Adrenal gland (tissue), 19 donors: ENCODE measurements around the gene HK2. TPM values are rescaled to one million over a fixed set of nuclear protein-coding genes. Genes with fewer than 3 reads are reported as not detected.
"Not testable (repeated sequence)": the region's sequence is repeated elsewhere in the genome, so short reads cannot be mapped to it uniquely, and the experiment has no call there.

Experiments used
- DNase-seq, 7 donors: peaks; one replicate each; pipeline ENCODE4 v3.0.0-alpha.2; 2019 to 2020
- H3K27ac ChIP-seq, 5 donors: fragments of 200-600 bp; sonication (generic) in 4 of 5; 1 replicate in 3 of 5; 2 replicates in 2 of 5; pipeline versions ENCODE4 v1.5.1 to v1.8.0; 2016 to 2020; ENCODE audit warnings: mild to moderate bottlenecking in 1 of 5
- H3K27me3 ChIP-seq: fragments of 200-600 bp; 2 replicates; pipeline ENCODE4 v1.8.0; 2021
- H3K36me3 ChIP-seq, 2 donors: fragments of 200-600 bp; replicated peaks in 1 of 2; 1 replicate in 1 of 2; 2 replicates in 1 of 2; pipeline versions ENCODE4 v1.5.1 to v1.8.0; 2018 to 2022
- H3K4me1 ChIP-seq, 2 donors: fragments of 200-600 bp; replicated peaks in 1 of 2; 1 replicate in 1 of 2; 2 replicates in 1 of 2; pipeline versions ENCODE4 v1.5.1 to v1.8.0; 2018 to 2021
- H3K4me3 ChIP-seq, 4 donors: fragments of 200-600 bp; sonication (generic) in 3 of 4; one replicate each; pipeline ENCODE4 v1.5.1; 2016 to 2018
- H3K9me3 ChIP-seq, 3 donors: fragments of 200-600 bp; sonication (generic) in 1 of 3; replicated peaks in 1 of 3; 1 replicate in 2 of 3; 2 replicates in 1 of 3; pipeline versions ENCODE4 v1.5.1 to v1.8.0; 2016 to 2021
- CTCF ChIP-seq, 6 experiments: fragments of 450-650 bp in 4 of 6; fragments of 200-600 bp in 2 of 6; sonication (generic) in 1 of 6; IDR thresholded peaks; 1 replicate in 5 of 6; 2 replicates in 1 of 6; pipeline versions ENCODE4 v1.5.1 to v1.8.0; 2016 to 2021; ENCODE audit warnings: antibody characterized with exemption in 6 of 6, mild to moderate bottlenecking in 2 of 6, moderate library complexity in 1 of 6
- POLR2A ChIP-seq, 2 donors: fragments of 450-650 bp; IDR thresholded peaks; one replicate each; pipeline ENCODE4 v1.6.1; 2017; ENCODE audit warnings: antibody characterized with exemption in 2 of 2, mild to moderate bottlenecking in 2 of 2, moderate library complexity in 1 of 2
- WGBS, 4 donors: extraction: QIAGEN DNeasy Blood & Tissue Kit in 2 of 4; methylation state at CpG; one replicate each; pipeline versions ENCODE4 v1.1.5 to v1.1.7; 2013 to 2017; 5-methylcytosine and 5-hydroxymethylcytosine counted together
- intact Hi-C, 2 donors: fragments of 100-400 bp; cut with DNase I; formaldehyde crosslinking; loops; one replicate each; pipeline versions ENCODE4 v1.14.1 to v1.15.0; 2022 to 2023
- long read RNA-seq, 10 donors: library from polyadenylated mRNA in 3 of 10; unstranded in 2 of 10; stranded (forward) in 1 of 10; transcript quantifications; one replicate each; pipeline ENCODE4 v2.0.0 and lab custom pipeline, GENCODE V29; 2021 to 2026
- polyA plus RNA-seq, 3 donors: library from polyadenylated mRNA; stranded (reverse); fragments of 200-250 nt in 2 of 3; fragments of 350-450 nt in 1 of 3; fragmentation: Illumina TruSeq in 1 of 3; extraction: RNeasy Lipid Tissue Mini Kit (QIAGEN cat#74804) in 1 of 3; gene quantifications; one replicate each; pipeline ENCODE4 v1.2.3, GENCODE V29; 2013 to 2014
- total RNA-seq, 9 donors: library from RNA; depleted of rRNA in 4 of 9; stranded (reverse); fragments of >200 nt in 4 of 9; fragments of 120-200 nt in 1 of 9; fragmentation: NEBNext Ultra II Directional in 1 of 9; extraction: Animal tissue kit (Norgen Biotek cat#: 25700) in 1 of 9; gene quantifications; one replicate each; pipeline versions ENCODE4 v1.1.0 to v1.2.4, GENCODE V29; 2013 to 2023
- donor health status: healthy with polysubstance abuse.
- donor health status: Bipolar disorder and iron deficiency.
- donor health status: DM: yes; HTN: yes; CAD: no.
- donor health status: DM: no; HTN: no; CAD: no.
- donor health status: DM: no; HTN: no; CAD: no.
- donor health status: DM: yes; HTN: yes; CAD: no.

HK2 gene
- 10 to 100 TPM in 3 of 9 donors, 1 to 10 TPM in 6; 1.2 to 11.7 (median 5.2) TPM for total RNA-seq
- polyA plus RNA-seq = 1 to 10 TPM; 1.5 to 5.9 (median 2.2) TPM
- long read RNA-seq, donor 1 = 0 reads
- long read RNA-seq, donor 2, partial matches to known transcripts = 19 of 19 reads
- long read RNA-seq, donor 2, other reads (novel, unspliced or antisense) = 0 of 19 reads
- long read RNA-seq, donor 3, full-length matches to known transcripts = 2 of 2 reads
- long read RNA-seq, donor 3, partial matches to known transcripts = 0 of 2 reads
- long read RNA-seq, donor 3, other reads (novel, unspliced or antisense) = 0 of 2 reads
- long read RNA-seq, donor 4, partial matches to known transcripts = 1 of 4 reads
- long read RNA-seq, donor 4, other reads (novel, unspliced or antisense) = 3 of 4 reads
- long read RNA-seq, donor 5, full-length matches to known transcripts = 5 of 9 reads
- long read RNA-seq, donor 5, partial matches to known transcripts = 2 of 9 reads
- long read RNA-seq, donor 5, other reads (novel, unspliced or antisense) = 2 of 9 reads
- long read RNA-seq, donor 6 = 0 reads
- long read RNA-seq, donor 7 = 0 reads
- long read RNA-seq, donor 8, full-length matches to known transcripts = 2 of 2 reads
- long read RNA-seq, donor 8, partial matches to known transcripts = 0 of 2 reads
- long read RNA-seq, donor 8, other reads (novel, unspliced or antisense) = 0 of 2 reads
- long read RNA-seq, donor 9 = 0 reads
- long read RNA-seq, donor 10 = 0 reads

GRCh38 chr2:74833418-74834233, at the start of gene HK2:
HK2 (plus strand) TSS chr2:74834127; CDS start chr2:74834581, 454 bp downstream.
- no peaks in the 10 kb centered on the region for H3K36me3 ChIP-seq
- DNase-seq = peak; percentile 55 to 81 (median 69)
- no peaks in the 10 kb centered on the region for H3K9me3 ChIP-seq
- intact Hi-C loops = no loop called here
- peaks cover 6 to 10% of the 10 kb centered on the region in 2 donors for H3K4me1 ChIP-seq
- H3K4me3 ChIP-seq = peak within 1 kb of the TSS in 3 of 4 donors; percentile 2 to 52 (median 38)
- TF ChIP-seq CTCF (IDR thresholded peaks at IDR 0.05) = no peak
- TF ChIP-seq POLR2A (IDR thresholded peaks at IDR 0.05) = peak in 1 of 2 donors; percentile 43
- WGBS, 4 donors = 5 to 22% (median 8%) methylated on average over 16 to 67 of the region's 67 CpGs
- H3K27ac ChIP-seq = peak within 1 kb of the TSS in 2 of 5 donors; percentile 20 to 64
- peaks cover 10% of the 10 kb centered on the region for H3K27me3 ChIP-seq

GRCh38 chr2:74789271-74789670, 44.7 kb upstream of the HK2 start:
- intact Hi-C loops = no loop called here
- Histone ChIP-seq H3K4me3 (no peak overlapping the region), H3K36me3 (no peaks in the 10 kb centered on the region), H3K27ac (no peak overlapping the region), H3K9me3 (no peaks in the 10 kb centered on the region), H3K27me3 (no peaks in the 10 kb centered on the region), H3K4me1 (no peaks in the 10 kb centered on the region)
- WGBS, 4 donors = 43 to 71% (median 66%) methylated on average over 2 of the region's 2 CpGs
- no peak for TF ChIP-seq POLR2A (IDR thresholded peaks at IDR 0.05)
- TF ChIP-seq CTCF (IDR thresholded peaks at IDR 0.05) = no peak
- DNase-seq = no peak

- no peak for TF ChIP-seq POLR2A (IDR thresholded peaks at IDR 0.05)
- no peak for TF ChIP-seq CTCF (IDR thresholded peaks at IDR 0.05)
- Histone ChIP-seq H3K4me3 (no peak overlapping the region), H3K27ac (no peak overlapping the region), H3K9me3 (no peaks in the 10 kb centered on the region), H3K36me3 (no peaks in the 10 kb centered on the region), H3K27me3 (no peaks in the 10 kb centered on the region), H3K4me1 (no peaks in the 10 kb centered on the region)
- DNase-seq = no peak
- intact Hi-C loops = no loop called here
- WGBS, 4 donors = 72 to 83% (median 78%) methylated on average over 5 of the region's 5 CpGs
Measured at GRCh38 chr2:74792282-74792681, 41.6 kb upstream of the HK2 start.

GRCh38 chr2:74794878-74795277, 39.0 kb upstream of the HK2 start:
- H3K27ac ChIP-seq, H3K36me3 ChIP-seq, intact Hi-C loops, H3K4me1 ChIP-seq, H3K27me3 ChIP-seq, DNase-seq, H3K9me3 ChIP-seq, H3K4me3 ChIP-seq: not testable (repeated sequence)
- WGBS, 4 donors = no CpG with 5 or more reads among the region's 2 CpGs
